IPS-20b (cell line): ENCODE results near the gene PHF21A.
"Not testable (repeated sequence)": the region's sequence is repeated elsewhere in the genome, so short reads cannot be mapped to it uniquely, and the experiment has no call there.

Experiments
- H3K27ac ChIP-seq: one replicate; pipeline ENCODE4 v1.5.1; 2013; ENCODE audit warnings: low read length
- H3K27me3 ChIP-seq: 2 replicates; pipeline ENCODE4 v1.6.1; 2013; ENCODE audit warnings: mild to moderate bottlenecking, low read length, inconsistent platforms; ENCODE audit not compliant: insufficient read depth
- H3K36me3 ChIP-seq: 2 replicates; pipeline ENCODE4 v1.6.1; 2013; ENCODE audit warnings: low read depth, mild to moderate bottlenecking, inconsistent platforms, low read length, moderate library complexity; ENCODE audit not compliant: insufficient read depth
- H3K4me1 ChIP-seq: 2 replicates; pipeline ENCODE4 v1.6.1; 2013; ENCODE audit warnings: mild to moderate bottlenecking, control low read depth, inconsistent platforms, low read length, moderate library complexity; ENCODE audit not compliant: insufficient read depth
- H3K4me3 ChIP-seq: 2 replicates; pipeline ENCODE4 v1.5.1; 2013; ENCODE audit warnings: mild to moderate bottlenecking, low read length, inconsistent platforms
- H3K9ac ChIP-seq: 2 replicates; pipeline ENCODE4 v1.6.1; 2013; ENCODE audit warnings: low read depth, mild to moderate bottlenecking, inconsistent platforms, low read length, moderate library complexity
- H3K9me3 ChIP-seq: 2 replicates; pipeline ENCODE4 v1.6.1; 2013; ENCODE audit warnings: mild to moderate bottlenecking, low read depth, low read length, inconsistent platforms; ENCODE audit not compliant: insufficient read depth

The PHF21A gene

GRCh38 chr11:45913942-45914635 lies 207.2 kb downstream of the PHF21A start:
- H3K4me3 ChIP-seq, result no peak overlapping the region
- peaks cover 4% of the 10 kb centered on the region; the same call in 1 of the 2 replicates for H3K4me1 ChIP-seq
- no peaks in the 10 kb centered on the region for H3K9me3 ChIP-seq
- H3K27me3 ChIP-seq, result no peaks in the 10 kb centered on the region
- peaks cover 40% of the 10 kb centered on the region for H3K36me3 ChIP-seq
- no peak overlapping the region for H3K27ac ChIP-seq
- no peak overlapping the region for H3K9ac ChIP-seq

DNA sequence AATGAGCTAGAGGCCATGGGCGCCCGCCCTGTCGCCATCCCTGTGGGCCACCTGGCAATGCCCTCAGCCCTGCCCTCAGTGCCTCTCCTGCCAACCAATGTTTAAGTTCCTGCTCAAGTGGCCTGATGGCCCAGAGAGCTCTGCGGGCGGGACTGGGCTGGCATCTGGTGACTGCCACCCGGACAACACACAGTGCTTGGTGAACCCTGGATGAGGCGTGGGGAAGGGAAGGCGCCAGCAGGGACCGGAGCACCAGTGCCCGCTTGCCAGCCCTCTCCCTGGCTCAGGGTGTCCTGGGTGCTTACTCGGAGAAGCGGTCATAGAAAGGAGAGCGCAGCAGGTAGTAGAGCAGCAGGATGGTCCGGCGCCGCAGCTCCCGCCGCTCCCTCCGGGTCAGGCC lies 207.7 kb downstream of the PHF21A start:
- H3K27ac ChIP-seq, result no peak overlapping the region
- no peak overlapping the region for H3K9ac ChIP-seq

GRCh38 chr11:45910623-45911022 lies 210.6 kb downstream of the PHF21A start:
- no peaks in the 10 kb centered on the region for H3K27me3 ChIP-seq
- H3K4me1 ChIP-seq, result no peaks in the 10 kb centered on the region
- no peak overlapping the region for H3K4me3 ChIP-seq
- no peaks in the 10 kb centered on the region for H3K9me3 ChIP-seq
- peaks cover 33% of the 10 kb centered on the region for H3K36me3 ChIP-seq
- H3K9ac ChIP-seq, result no peak overlapping the region
- no peak overlapping the region for H3K27ac ChIP-seq

More for the DNA sequence above, 207.7 kb downstream of the PHF21A start:
- no peak overlapping the region for H3K4me3 ChIP-seq
- no peaks in the 10 kb centered on the region for H3K27me3 ChIP-seq
- 0 out of 2 replicates have a peak, but pooled peaks cover 2% of the 10 kb centered on the region for H3K4me1 ChIP-seq
- H3K36me3 ChIP-seq, result peaks cover 40% of the 10 kb centered on the region
- no peaks in the 10 kb centered on the region for H3K9me3 ChIP-seq

DNA sequence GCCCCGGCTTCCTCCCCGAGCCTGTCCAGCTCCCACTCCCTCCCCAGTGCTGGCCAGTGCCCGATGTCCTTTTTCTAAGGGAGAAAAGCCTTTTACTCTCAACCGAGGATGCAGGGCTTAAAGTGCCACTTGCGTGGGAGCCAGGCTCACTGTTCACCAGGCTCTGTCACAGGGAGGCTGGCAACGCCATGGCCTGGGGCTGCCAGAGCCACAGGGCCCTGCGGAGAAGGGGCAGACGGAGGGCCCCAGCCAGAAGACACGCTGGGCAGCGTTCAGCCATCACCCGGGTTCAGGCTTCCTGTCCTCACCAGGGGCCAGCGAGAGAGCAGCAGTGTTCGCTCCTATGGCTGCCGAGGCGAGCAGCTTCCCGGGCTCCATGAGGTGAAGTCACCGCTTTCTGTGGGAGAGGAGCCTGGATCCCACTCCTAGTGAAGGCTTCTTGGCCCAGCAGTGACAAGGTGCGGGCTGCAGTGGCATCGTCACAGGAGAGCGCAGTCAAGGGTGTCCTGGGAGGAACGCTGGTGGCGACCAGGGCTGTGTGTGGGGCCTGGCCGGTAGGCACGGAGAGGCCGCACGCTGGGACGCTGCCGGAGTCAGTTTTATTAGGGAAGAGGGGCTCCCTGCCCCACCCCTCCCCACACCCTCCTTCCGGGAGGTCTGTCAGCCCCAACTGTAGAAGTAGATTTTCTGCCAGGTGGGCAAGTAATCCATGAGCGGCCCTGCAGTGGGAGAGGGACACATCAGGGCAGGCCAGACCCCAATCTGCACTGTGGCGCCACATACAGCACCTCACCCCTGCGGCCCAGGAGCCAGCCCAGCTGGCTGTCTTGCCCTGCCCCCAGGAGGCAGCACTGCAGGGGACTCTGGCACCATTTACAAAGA lies 211.4 kb downstream of the PHF21A start:
- no peak overlapping the region for H3K4me3 ChIP-seq
- no peaks in the 10 kb centered on the region for H3K9me3 ChIP-seq
- no peak overlapping the region for H3K27ac ChIP-seq
- H3K27me3 ChIP-seq, result no peaks in the 10 kb centered on the region
- H3K36me3 ChIP-seq, result peaks cover 25% of the 10 kb centered on the region
- H3K9ac ChIP-seq, result no peak overlapping the region
- no peaks in the 10 kb centered on the region for H3K4me1 ChIP-seq

GRCh38 chr11:45907911-45908370 lies 213.3 kb downstream of the PHF21A start:
- peaks cover 23% of the 10 kb centered on the region for H3K36me3 ChIP-seq
- no peak overlapping the region for H3K4me3 ChIP-seq
- no peaks in the 10 kb centered on the region for H3K9me3 ChIP-seq
- H3K9ac ChIP-seq, result no peak overlapping the region
- H3K27ac ChIP-seq, result no peak overlapping the region
- no peaks in the 10 kb centered on the region for H3K4me1 ChIP-seq
- H3K27me3 ChIP-seq, result no peaks in the 10 kb centered on the region

- Histone ChIP-seq H3K4me3 (no peak within 1 kb of the TSS), H3K9me3 (no peaks in the 10 kb centered on the region), H3K27me3 (no peaks in the 10 kb centered on the region), H3K4me1 (no peaks in the 10 kb centered on the region), H3K9ac (no peak within 1 kb of the TSS), H3K27ac (no peak within 1 kb of the TSS), H3K36me3 (peaks cover 23% of the 10 kb centered on the region)
Measured at GRCh38 chr11:45906965-45907611, 214.2 kb downstream of the PHF21A start, which contains the start of gene FREY1. TSS of gene FREY1 (minus strand) at chr11:45907271. CDS start at chr11:45907245, 26 bp downstream.

DNA sequence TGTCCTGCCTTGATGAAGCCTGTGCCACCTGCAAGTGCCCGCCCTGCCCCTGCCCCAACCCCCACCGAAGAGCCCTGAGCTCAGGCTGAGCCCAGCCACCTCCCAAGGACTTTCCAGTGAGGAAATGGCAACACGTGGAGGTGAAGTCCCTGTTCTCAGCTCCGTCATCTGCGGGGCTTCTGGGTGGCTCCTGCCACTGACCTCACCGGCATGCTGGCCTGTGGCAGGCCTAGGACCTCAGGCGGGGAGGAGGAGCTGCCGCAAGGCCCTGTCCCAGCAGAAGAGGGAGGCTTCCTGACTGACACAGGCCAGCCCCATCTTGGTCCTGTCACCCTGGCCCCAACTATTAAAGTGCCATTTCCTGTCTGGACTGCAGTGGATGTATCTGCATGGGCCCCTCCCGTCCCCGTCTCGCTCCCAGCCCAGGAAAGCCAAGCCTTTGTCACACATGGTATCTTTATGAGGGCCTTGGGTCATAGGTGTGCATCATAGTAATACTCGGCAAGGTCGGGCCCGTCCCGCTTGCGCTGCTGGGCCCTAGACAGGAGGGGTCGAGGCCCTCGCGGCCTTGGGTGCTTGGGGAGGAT lies 215.1 kb downstream of the PHF21A start:
- H3K4me3 ChIP-seq, result no peak overlapping the region
- H3K9ac ChIP-seq, result no peak overlapping the region
- H3K27me3 ChIP-seq, result peaks cover 2% of the 10 kb centered on the region; the same call in 1 of the 2 replicates
- H3K27ac ChIP-seq, result no peak overlapping the region
- no peaks in the 10 kb centered on the region for H3K9me3 ChIP-seq
- no peaks in the 10 kb centered on the region for H3K4me1 ChIP-seq
- H3K36me3 ChIP-seq, result peaks cover 20% of the 10 kb centered on the region

- not testable (repeated sequence) for H3K27ac ChIP-seq, H3K4me3 ChIP-seq, H3K9ac ChIP-seq, H3K27me3 ChIP-seq, H3K4me1 ChIP-seq, H3K9me3 ChIP-seq
- peaks cover 18% of the 10 kb centered on the region for H3K36me3 ChIP-seq
Measured at GRCh38 chr11:45905576-45905975, 215.7 kb downstream of the PHF21A start.

- no peaks in the 10 kb centered on the region; the same call in 1 of the 2 replicates for H3K4me1 ChIP-seq
- no peak overlapping the region for H3K27ac ChIP-seq
- no peak overlapping the region for H3K9ac ChIP-seq
- H3K4me3 ChIP-seq, result no peak overlapping the region
- peaks cover 13% of the 10 kb centered on the region for H3K36me3 ChIP-seq
- H3K27me3 ChIP-seq, result peaks cover 10% of the 10 kb centered on the region
- no peaks in the 10 kb centered on the region for H3K9me3 ChIP-seq
Measured at GRCh38 chr11:45905095-45905494, 216.2 kb downstream of the PHF21A start.

DNA sequence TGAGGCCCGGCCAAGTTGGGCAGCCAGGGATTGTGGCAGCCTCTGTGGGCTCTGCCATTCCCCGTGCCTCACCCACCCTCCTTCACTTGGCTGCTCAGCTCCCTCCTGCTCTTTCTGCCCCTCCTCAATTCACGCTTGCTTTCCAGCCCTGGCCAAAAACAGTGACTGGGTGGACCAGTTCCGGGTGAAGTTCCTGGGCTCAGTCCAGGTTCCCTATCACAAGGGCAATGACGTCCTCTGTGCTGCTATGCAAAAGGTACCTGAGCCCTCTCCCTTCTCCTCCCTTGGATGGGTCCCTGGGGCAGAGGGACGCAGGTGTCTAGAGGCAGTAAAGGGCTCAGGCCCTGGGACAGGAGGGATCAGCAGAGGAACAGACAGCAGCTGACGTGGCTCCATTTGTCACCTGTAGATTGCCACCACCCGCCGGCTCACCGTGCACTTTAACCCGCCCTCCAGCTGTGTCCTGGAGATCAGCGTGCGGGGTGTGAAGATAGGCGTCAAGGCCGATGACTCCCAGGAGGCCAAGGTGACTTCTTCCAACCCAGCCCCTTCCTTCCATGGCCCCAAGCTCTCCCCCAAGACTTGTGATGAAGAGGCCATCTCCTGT lies 216.8 kb downstream of the PHF21A start:
- Histone ChIP-seq H3K4me1 (no peaks in the 10 kb centered on the region; the same call in 1 of the 2 replicates), H3K9ac (no peak overlapping the region), H3K9me3 (no peaks in the 10 kb centered on the region), H3K4me3 (no peak overlapping the region), H3K27me3 (peaks cover 10% of the 10 kb centered on the region), H3K36me3 (peaks cover 13% of the 10 kb centered on the region), H3K27ac (no peak overlapping the region)
